Panc1 (cell line): Measurements from ENCODE around the gene TMEM138. TPM values are rescaled to one million over a fixed set of nuclear protein-coding genes. Genes with fewer than 3 reads are reported as not detected.
A peak's percentile ranks its signal among the peaks of the same experiment; 100 is the strongest.

ENCODE experiments used
- ATAC-seq: fragments of 200-7000 bp; cut with Tn5 transposase; 2 replicates; pipeline ENCODE4 v1.9.1; 2020; ENCODE audit warnings: mild to moderate bottlenecking, moderate library complexity
- BruUV-seq: library from RNA; stranded (reverse); fragments of 400-500 nt; replicated peaks from 2 replicates; lab custom pipeline; 2021; lab: Mats Ljungman, UMichigan
- CTCF ChIA-PET: fragments of 300-600 bp; sonication (Branson Sonifier 250); formaldehyde crosslinking; loops from one replicate; lab custom pipeline; 2022; ENCODE audit warnings: antibody characterized with exemption; lab: Charles Lee
- POLR2A ChIA-PET: fragments of 300-600 bp; sonication (Branson Sonifier 250); formaldehyde crosslinking; loops from one replicate; lab custom pipeline; 2022; ENCODE audit warnings: antibody characterized with exemption; lab: Charles Lee
- DNase-seq: peaks from one replicate; pipeline ENCODE4 v3.0.0-alpha.2; 2010; ENCODE audit warnings: low read depth, low spot score
- H3K27ac ChIP-seq: 2 replicates; pipeline ENCODE4 v1.5.1; 2011; ENCODE audit warnings: mild to moderate bottlenecking, low read length, inconsistent platforms
- H3K27me3 ChIP-seq: fragments of 200-500 bp; sonication (Bioruptor generic); 2 replicates; pipeline ENCODE4 v1.6.0; 2014; ENCODE audit warnings: low read length, inconsistent platforms; ENCODE audit not compliant: control insufficient read depth, insufficient read depth
- H3K36me3 ChIP-seq: fragments of 200-500 bp; sonication (Bioruptor generic); 2 replicates; pipeline ENCODE4 v1.5.1; 2014; ENCODE audit warnings: inconsistent platforms, mild to moderate bottlenecking, low read length, moderate library complexity; ENCODE audit not compliant: control insufficient read depth, insufficient read depth
- H3K4me1 ChIP-seq: 2 replicates; pipeline ENCODE4 v1.5.1; 2011; ENCODE audit warnings: inconsistent platforms, mild to moderate bottlenecking, low read length, moderate library complexity; ENCODE audit not compliant: control insufficient read depth, insufficient read depth
- H3K4me3 ChIP-seq, 2 experiments: 2 replicates each; pipeline ENCODE4 v1.5.1; 2011 to 2012; ENCODE audit warnings: low read depth in 2 of 2, low read length in 2 of 2, mild to moderate bottlenecking in 2 of 2, inconsistent platforms in 1 of 2, moderate library complexity in 1 of 2
- H3K9me3 ChIP-seq: fragments of 200-500 bp; sonication (Bioruptor generic); 2 replicates; pipeline ENCODE4 v1.5.1; 2014; ENCODE audit warnings: low read depth, mild to moderate bottlenecking, inconsistent platforms, low read length, moderate library complexity; ENCODE audit not compliant: control insufficient read depth, insufficient read depth
- POLR2AphosphoS5 ChIP-seq: IDR thresholded peaks from 2 replicates; pipeline ENCODE4 v1.6.1; 2012; ENCODE audit warnings: mild to moderate bottlenecking, low read depth, low read length, moderate library complexity
- REST ChIP-seq, 2 experiments: IDR thresholded peaks; 2 replicates each; pipeline ENCODE4 v1.6.1; 2011 to 2012; ENCODE audit warnings: low read depth in 2 of 2, control low read depth in 1 of 2, low read length in 1 of 2, mild to moderate bottlenecking in 1 of 2, moderate library complexity in 1 of 2; ENCODE audit not compliant: insufficient read depth in 1 of 2
- SIN3A ChIP-seq: IDR thresholded peaks from 2 replicates; pipeline ENCODE4 v1.6.1; 2012; ENCODE audit warnings: low read depth, mild to moderate bottlenecking, low read length, moderate library complexity, borderline replicate concordance; ENCODE audit not compliant: insufficient read depth
- TCF7L2 ChIP-seq: IDR thresholded peaks from 2 replicates; pipeline ENCODE4 v1.6.1; 2011; ENCODE audit warnings: mild to moderate bottlenecking, low read depth, low read length, inconsistent platforms
- in situ Hi-C: cut with HindIII; loops from 2 replicates; pipeline ENCODE4 v1.10.0; 2016; ENCODE audit warnings: low sequenced_read_pairs, low pct_unique_long_range_greater_than_20kb
- intact Hi-C: fragments of 100-400 bp; cut with micrococcal nuclease; formaldehyde crosslinking; loops from one replicate; pipeline ENCODE4 v1.10.0; 2022; ENCODE audit not compliant: unreplicated experiment
- total RNA-seq: library from RNA; stranded (reverse); gene quantifications from one replicate; pipeline ENCODE4 v1.2.1, GENCODE V29; 2021; ENCODE audit not compliant: unreplicated experiment
- TF ChIP-seq, protein P1 (sequence below): fragments of 450-650 bp; IDR thresholded peaks from 2 replicates; pipeline ENCODE4 v1.5.1; 2017; ENCODE audit warnings: mild to moderate bottlenecking

Gene TMEM138
- total RNA-seq, 1 experiment from 2014 or later = 86.6 TPM

DNA sequence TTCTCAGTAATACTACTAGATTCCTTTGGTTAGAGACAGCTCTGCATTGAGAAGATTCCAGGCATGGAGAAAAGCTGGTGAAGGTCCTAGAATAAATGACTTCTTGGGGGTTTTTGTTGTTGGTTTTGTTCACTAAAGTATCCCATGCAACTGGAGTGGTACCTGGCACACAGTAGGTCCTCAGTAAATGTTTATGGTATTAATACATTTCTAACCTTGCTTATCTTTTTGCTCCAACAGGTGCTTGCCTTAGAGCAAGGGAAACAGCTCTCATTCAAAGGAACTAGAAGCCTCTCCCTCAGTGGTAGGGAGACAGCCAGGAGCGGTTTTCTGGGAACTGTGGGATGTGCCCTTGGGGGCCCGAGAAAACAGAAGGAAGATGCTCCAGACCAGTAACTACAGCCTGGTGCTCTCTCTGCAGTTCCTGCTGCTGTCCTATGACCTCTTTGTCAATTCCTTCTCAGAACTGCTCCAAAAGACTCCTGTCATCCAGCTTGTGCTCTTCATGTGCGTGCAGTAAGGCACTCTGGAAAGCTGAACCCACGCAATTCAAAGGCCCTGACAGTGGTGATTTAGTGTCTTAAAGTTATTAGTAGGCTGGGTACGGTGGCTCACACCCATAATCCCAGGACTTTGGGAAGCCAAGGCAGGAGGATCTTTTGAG is 2.0 kb downstream of the TMEM138 start:
- H3K27ac ChIP-seq = peak overlapping the region; percentile 99; the same call in 1 of the 2 replicates
- DNase-seq = no peak
- no peak for ATAC-seq
- no TSS peak for BruUV-seq
- H3K9me3 ChIP-seq = no peaks in the 10 kb centered on the region
- peaks cover 31% of the 10 kb centered on the region for H3K36me3 ChIP-seq
- intact Hi-C loops (no loop called here), in situ Hi-C loops (no loop called here)
- peak overlapping the region in 1 of 2 experiments; percentile 94; a peak in 2 of 4 replicates for H3K4me3 ChIP-seq
- H3K27me3 ChIP-seq = no peaks in the 10 kb centered on the region
- H3K4me1 ChIP-seq = peaks cover 12% of the 10 kb centered on the region
- POLR2A ChIA-PET = no interaction called here
- TF ChIP-seq REST (IDR thresholded peaks at IDR 0.05; ENCODE audit: insufficient read depth in 1 of 2, low read depth in 2 of 2, low read length in 1 of 2) (no peak), POLR2AphosphoS5 (no peak), SIN3A (no peak), TCF7L2 (no peak)
- TF ChIP-seq, protein P1, sequence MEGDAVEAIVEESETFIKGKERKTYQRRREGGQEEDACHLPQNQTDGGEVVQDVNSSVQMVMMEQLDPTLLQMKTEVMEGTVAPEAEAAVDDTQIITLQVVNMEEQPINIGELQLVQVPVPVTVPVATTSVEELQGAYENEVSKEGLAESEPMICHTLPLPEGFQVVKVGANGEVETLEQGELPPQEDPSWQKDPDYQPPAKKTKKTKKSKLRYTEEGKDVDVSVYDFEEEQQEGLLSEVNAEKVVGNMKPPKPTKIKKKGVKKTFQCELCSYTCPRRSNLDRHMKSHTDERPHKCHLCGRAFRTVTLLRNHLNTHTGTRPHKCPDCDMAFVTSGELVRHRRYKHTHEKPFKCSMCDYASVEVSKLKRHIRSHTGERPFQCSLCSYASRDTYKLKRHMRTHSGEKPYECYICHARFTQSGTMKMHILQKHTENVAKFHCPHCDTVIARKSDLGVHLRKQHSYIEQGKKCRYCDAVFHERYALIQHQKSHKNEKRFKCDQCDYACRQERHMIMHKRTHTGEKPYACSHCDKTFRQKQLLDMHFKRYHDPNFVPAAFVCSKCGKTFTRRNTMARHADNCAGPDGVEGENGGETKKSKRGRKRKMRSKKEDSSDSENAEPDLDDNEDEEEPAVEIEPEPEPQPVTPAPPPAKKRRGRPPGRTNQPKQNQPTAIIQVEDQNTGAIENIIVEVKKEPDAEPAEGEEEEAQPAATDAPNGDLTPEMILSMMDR = no peak
- CTCF ChIA-PET = no interaction called here

GRCh38 chr11:61367406-61367805 is 5.2 kb downstream of the TMEM138 start:
- no peak for DNase-seq
- Histone ChIP-seq H3K27ac (no peak overlapping the region), H3K36me3 (peaks cover 34% of the 10 kb centered on the region), H3K9me3 (no peaks in the 10 kb centered on the region), H3K4me3 (no peak overlapping the region), H3K27me3 (no peaks in the 10 kb centered on the region), H3K4me1 (peaks cover 8% of the 10 kb centered on the region)
- intact Hi-C loops (no loop called here), in situ Hi-C loops (no loop called here)
- no TSS peak for BruUV-seq
- ChIA-PET CTCF (no interaction called here), POLR2A (interaction anchor here (0.7 kb wide), 1 partner anchor 425 kb away, joined by 3 read pairs; the partner anchor contains the start of genes FEN1 and TMEM258)
- TF ChIP-seq REST (IDR thresholded peaks at IDR 0.05; ENCODE audit: insufficient read depth in 1 of 2, low read depth in 2 of 2, low read length in 1 of 2) (no peak), SIN3A (no peak), TCF7L2 (no peak), POLR2AphosphoS5 (no peak)
- TF ChIP-seq, protein P1 = no peak
- no peak for ATAC-seq
